HEK293 (cell line): ENCODE results near the gene MAST2.

Experiments
- FEZF1 ChIP-seq: fragments of 450-650 bp; formaldehyde crosslinking; IDR thresholded peaks from 2 replicates; pipeline ENCODE4 v1.5.1; 2016; ENCODE audit warnings: missing biosample characterization, missing genetic modification characterization
- KLF10 ChIP-seq: fragments of 450-650 bp; IDR thresholded peaks from 2 replicates; pipeline ENCODE4 v1.5.1; 2018; ENCODE audit warnings: missing biosample characterization, mild to moderate bottlenecking, missing genetic modification characterization
- KLF8 ChIP-seq: fragments of 450-650 bp; formaldehyde crosslinking; IDR thresholded peaks from 2 replicates; pipeline ENCODE4 v1.5.1; 2016; ENCODE audit warnings: missing biosample characterization, missing genetic modification characterization
- MZF1 ChIP-seq: fragments of 450-650 bp; formaldehyde crosslinking; IDR thresholded peaks from 2 replicates; pipeline ENCODE4 v1.5.1; 2017; ENCODE audit warnings: missing biosample characterization, missing genetic modification characterization, borderline replicate concordance
- PRDM1 ChIP-seq: fragments of 450-650 bp; formaldehyde crosslinking; IDR thresholded peaks from 2 replicates; pipeline ENCODE4; 2016; ENCODE audit warnings: missing biosample characterization, missing genetic modification characterization
- PRDM10 ChIP-seq: fragments of 450-650 bp; formaldehyde crosslinking; IDR thresholded peaks from 2 replicates; pipeline ENCODE4 v1.5.1; 2016; ENCODE audit warnings: missing biosample characterization, missing genetic modification characterization
- PRDM6 ChIP-seq: fragments of 450-650 bp; formaldehyde crosslinking; IDR thresholded peaks from 2 replicates; pipeline ENCODE4 v1.5.1; 2017; ENCODE audit warnings: missing biosample characterization, missing genetic modification characterization
- SCRT2 ChIP-seq: fragments of 450-650 bp; formaldehyde crosslinking; IDR thresholded peaks from 2 replicates; pipeline ENCODE4 v1.5.1; 2016; ENCODE audit warnings: missing biosample characterization, missing genetic modification characterization
- SP7 ChIP-seq: fragments of 450-650 bp; formaldehyde crosslinking; IDR thresholded peaks from 2 replicates; pipeline ENCODE4 v1.5.1; 2016; ENCODE audit warnings: missing biosample characterization, missing genetic modification characterization
- WT1 ChIP-seq: fragments of 450-650 bp; formaldehyde crosslinking; IDR thresholded peaks from 2 replicates; pipeline ENCODE4 v1.5.1; 2016; ENCODE audit warnings: missing biosample characterization, missing genetic modification characterization
- ZBTB20 ChIP-seq: fragments of 450-650 bp; formaldehyde crosslinking; IDR thresholded peaks from 2 replicates; pipeline ENCODE4 v1.5.1; 2016; ENCODE audit warnings: missing biosample characterization, missing genetic modification characterization
- ZBTB6 ChIP-seq: fragments of 450-650 bp; formaldehyde crosslinking; IDR thresholded peaks from 2 replicates; pipeline ENCODE4 v1.5.1; 2017; ENCODE audit warnings: missing biosample characterization, missing genetic modification characterization
- ZBTB8A ChIP-seq: fragments of 450-650 bp; formaldehyde crosslinking; IDR thresholded peaks from 2 replicates; pipeline ENCODE4 v1.5.1; 2016; ENCODE audit warnings: missing biosample characterization, missing genetic modification characterization
- ZFP69B ChIP-seq: fragments of 450-650 bp; formaldehyde crosslinking; IDR thresholded peaks from 2 replicates; pipeline ENCODE4 v1.5.1; 2016; ENCODE audit warnings: missing biosample characterization, missing genetic modification characterization
- ZNF121 ChIP-seq: fragments of 450-650 bp; formaldehyde crosslinking; IDR thresholded peaks from 2 replicates; pipeline ENCODE4 v1.5.1; 2016; ENCODE audit warnings: missing biosample characterization, missing genetic modification characterization
- ZNF133 ChIP-seq: fragments of 450-650 bp; formaldehyde crosslinking; IDR thresholded peaks from 2 replicates; pipeline ENCODE4 v1.5.1; 2016; ENCODE audit warnings: missing biosample characterization, missing genetic modification characterization
- ZNF140 ChIP-seq: fragments of 450-650 bp; formaldehyde crosslinking; IDR thresholded peaks from 2 replicates; pipeline ENCODE4 v1.5.1; 2016; ENCODE audit warnings: missing biosample characterization, missing genetic modification characterization
- ZNF2 ChIP-seq: fragments of 450-650 bp; formaldehyde crosslinking; IDR thresholded peaks from 2 replicates; pipeline ENCODE4 v1.5.1; 2016; ENCODE audit warnings: missing biosample characterization, missing genetic modification characterization
- ZNF362 ChIP-seq: fragments of 450-650 bp; formaldehyde crosslinking; IDR thresholded peaks from 2 replicates; pipeline ENCODE4 v1.5.1; 2016; ENCODE audit warnings: missing biosample characterization, missing genetic modification characterization
- ZNF398 ChIP-seq: fragments of 450-650 bp; formaldehyde crosslinking; IDR thresholded peaks from 2 replicates; pipeline ENCODE4 v1.5.1; 2017; ENCODE audit warnings: missing biosample characterization, missing genetic modification characterization
- ZNF416 ChIP-seq: fragments of 450-650 bp; formaldehyde crosslinking; IDR thresholded peaks from 2 replicates; pipeline ENCODE4 v1.5.1; 2016; ENCODE audit warnings: missing biosample characterization, missing genetic modification characterization
- ZNF488 ChIP-seq: fragments of 450-650 bp; formaldehyde crosslinking; IDR thresholded peaks from 2 replicates; pipeline ENCODE4 v1.5.1; 2016; ENCODE audit warnings: missing biosample characterization, missing genetic modification characterization
- ZNF521 ChIP-seq: fragments of 450-650 bp; formaldehyde crosslinking; IDR thresholded peaks from 2 replicates; pipeline ENCODE4 v1.5.1; 2017; ENCODE audit warnings: missing biosample characterization, mild to moderate bottlenecking, missing genetic modification characterization
- ZNF692 ChIP-seq: fragments of 450-650 bp; formaldehyde crosslinking; IDR thresholded peaks from 2 replicates; pipeline ENCODE4 v1.5.1; 2016; ENCODE audit warnings: missing biosample characterization, missing genetic modification characterization
- ZSCAN23 ChIP-seq: fragments of 450-650 bp; formaldehyde crosslinking; IDR thresholded peaks from 2 replicates; pipeline ENCODE4 v1.5.1; 2016; ENCODE audit warnings: missing biosample characterization, missing genetic modification characterization
- ZXDB ChIP-seq: fragments of 450-650 bp; formaldehyde crosslinking; IDR thresholded peaks from 2 replicates; pipeline ENCODE4 v1.5.1; 2016; ENCODE audit warnings: missing biosample characterization, missing genetic modification characterization

MAST2 gene

GRCh38 chr1:45979074-45979777 is 175.8 kb downstream of the MAST2 start (continued):
- TF ChIP-seq ZBTB6 (tag by site-specific recombination), result no peak
- 0 out of 2 replicates have a peak, but pooled peaks have one; percentile 20 for TF ChIP-seq ZNF398
- TF ChIP-seq FEZF1 (tag by site-specific recombination), result 0 out of 2 replicates have a peak, but pooled peaks have one; percentile 8
- TF ChIP-seq SCRT2 (tag by site-specific recombination), result peak; percentile 66
- no peak for TF ChIP-seq ZBTB20
- TF ChIP-seq ZNF133 (tag by site-specific recombination), result no peak
- peak; percentile 19; the same call in 1 of the 2 replicates for TF ChIP-seq ZNF121 (tag by site-specific recombination)
- TF ChIP-seq WT1 (tag by site-specific recombination), result peak; percentile 71
- no peak for TF ChIP-seq ZNF416
- no peak for TF ChIP-seq ZNF140 (tag by site-specific recombination)
- peak; percentile 80 for TF ChIP-seq ZNF692 (tag by site-specific recombination)
- TF ChIP-seq MZF1 (tag by site-specific recombination), result peak; percentile 31; the same call in 1 of the 2 replicates
- TF ChIP-seq ZNF2, result no peak
- TF ChIP-seq ZBTB8A, result no peak
- 0 out of 2 replicates have a peak, but pooled peaks have one; percentile 32 for TF ChIP-seq ZXDB (tag by site-specific recombination)
- 0 out of 2 replicates have a peak, but pooled peaks have one; percentile 27 for TF ChIP-seq ZSCAN23 (tag by site-specific recombination)
- TF ChIP-seq ZNF488, result no peak
- TF ChIP-seq KLF10 (tag by site-specific recombination), result 0 out of 2 replicates have a peak, but pooled peaks have one; percentile 24
- TF ChIP-seq KLF8 (tag by site-specific recombination), result peak; percentile 28; the same call in 1 of the 2 replicates
- no peak for TF ChIP-seq ZNF521 (tag by site-specific recombination)
- peak; percentile 98 for TF ChIP-seq SP7 (tag by site-specific recombination)
- peak; percentile 38; the same call in 1 of the 2 replicates for TF ChIP-seq PRDM1
- TF ChIP-seq PRDM10 (tag by site-specific recombination), result no peak
- no peak; the same call in none of the 2 replicates for TF ChIP-seq ZFP69B (tag by site-specific recombination)
- TF ChIP-seq ZNF362, result no peak
- TF ChIP-seq PRDM6 (tag by site-specific recombination), result peak; percentile 88
